ENCODE results near the gene OTUD5.
"Not testable (repeated sequence)": the region's sequence is repeated elsewhere in the genome, so short reads cannot be mapped to it uniquely, and the experiment has no call there.

OTUD5 gene

DNA sequence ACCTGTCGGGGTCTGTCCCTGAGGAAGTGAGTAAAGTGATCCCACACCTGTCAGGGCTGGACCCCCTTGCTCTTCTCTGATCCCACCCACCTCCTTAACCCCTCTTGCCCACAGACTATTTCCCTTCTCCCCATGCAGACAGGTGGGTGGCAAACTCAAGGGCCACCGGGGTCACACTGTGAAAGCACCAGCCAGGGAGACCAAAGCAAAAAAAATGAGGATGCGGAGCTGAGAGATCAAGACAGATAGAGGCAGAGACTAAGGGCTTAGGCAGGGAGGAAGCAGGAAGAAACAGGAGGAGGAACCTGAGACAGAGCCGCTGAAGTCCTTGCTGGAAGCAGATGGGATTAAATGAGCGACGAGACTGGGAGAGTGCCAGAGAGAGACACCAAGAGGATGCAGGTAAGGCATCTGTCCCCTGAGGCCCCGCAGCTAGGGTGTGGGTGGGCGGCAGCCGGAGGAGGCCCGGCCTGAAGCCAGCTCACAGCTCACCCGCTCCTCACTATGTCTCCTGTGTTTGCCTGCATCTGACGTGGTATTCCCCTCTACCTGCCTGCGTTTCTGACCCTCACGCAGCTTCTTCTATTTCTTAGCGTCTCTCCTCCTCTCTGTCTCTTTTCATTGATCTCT, 67.0 kb downstream of the OTUD5 start:
- DNase-seq (ENCODE audit: low spot score): no peak

- DNase-seq (ENCODE audit: low spot score): not testable (repeated sequence)
Observed at GRCh38 chrX:48886586-48886985, 70.8 kb downstream of the OTUD5 start.

DNA sequence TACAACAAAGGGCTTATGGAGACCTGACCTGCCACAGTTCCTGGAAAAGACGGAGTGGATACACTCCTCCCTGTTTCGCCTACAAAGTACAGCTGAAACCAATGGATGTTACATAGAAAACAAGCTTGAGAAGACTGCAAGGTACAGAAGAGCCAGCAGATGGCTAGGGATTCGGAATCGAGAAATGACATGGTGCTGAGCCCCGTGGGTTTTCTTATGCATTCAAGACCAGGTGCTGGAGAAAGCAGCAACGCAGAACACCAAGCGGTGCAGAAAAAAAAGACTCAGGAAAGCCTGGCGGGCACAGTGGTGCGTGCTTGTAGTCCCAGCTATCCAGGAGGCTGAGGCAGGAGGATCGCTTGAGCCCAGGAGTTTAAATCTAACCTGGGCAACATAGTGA, 73.7 kb downstream of the OTUD5 start:
- no peak for DNase-seq (ENCODE audit: low spot score)

DNA sequence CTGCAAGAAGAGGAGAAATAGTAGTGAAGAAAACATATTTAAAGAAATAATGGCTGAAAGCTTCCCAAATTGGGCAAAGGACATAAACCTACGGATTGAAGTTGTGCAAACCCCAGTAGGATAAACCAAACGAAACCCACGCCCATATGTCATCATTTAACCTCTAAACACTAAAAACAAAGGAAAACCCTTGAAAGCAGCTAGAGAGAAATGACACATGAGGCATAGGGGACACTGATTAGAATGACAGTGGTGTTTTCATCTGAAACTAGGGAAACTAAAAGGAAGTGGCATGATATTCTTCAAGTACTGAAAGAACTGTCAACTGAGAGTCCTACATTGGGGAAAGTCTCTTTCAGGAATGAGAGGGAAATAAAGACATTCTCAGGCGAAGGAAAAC, 80.5 kb downstream of the OTUD5 start:
- DNase-seq (ENCODE audit: low spot score): not testable (repeated sequence)
